Measurements from ENCODE around the gene COL23A1. TPM values are rescaled to one million over a fixed set of nuclear protein-coding genes. Genes with fewer than 3 reads are reported as not detected.

COL23A1 gene
- total RNA-seq, 1 experiment from 2014 or later: 5.7 TPM

DNA sequence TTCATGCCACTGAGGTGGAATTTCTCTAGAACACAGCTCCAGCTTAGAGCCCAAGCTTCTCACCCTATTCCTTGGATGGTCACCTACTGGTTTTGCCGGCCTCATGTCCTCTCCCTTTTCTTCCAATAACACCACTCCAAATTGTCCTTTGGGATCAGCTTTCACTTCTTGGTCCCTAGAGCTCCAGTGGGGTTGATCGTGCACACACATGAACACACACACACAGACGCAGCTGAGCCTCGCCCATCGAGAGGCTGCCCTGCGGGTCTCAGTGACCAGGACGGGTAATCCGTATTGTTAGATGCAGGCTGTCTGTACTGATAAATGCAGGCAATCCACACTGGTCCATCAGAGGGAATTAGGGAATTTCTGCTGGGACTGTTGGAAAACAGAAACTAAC lies 6.9 kb downstream of the COL23A1 start:
- H3K36me3 ChIP-seq (ENCODE audit: insufficient read depth, low read length): no peaks in the 10 kb centered on the region
- H3K4me1 ChIP-seq (ENCODE audit: low read length): no peaks in the 10 kb centered on the region
- no peaks in the 10 kb centered on the region for H4K20me1 ChIP-seq (ENCODE audit: insufficient read depth, low read depth, low read length)
- H3K9me2 ChIP-seq (replicated peaks; ENCODE audit: insufficient read depth, low read length): no peaks in the 10 kb centered on the region
- no peaks in the 10 kb centered on the region for H3K9me3 ChIP-seq (ENCODE audit: low read length)
- no peak for DNase-seq
- H3K9ac ChIP-seq (ENCODE audit: low read length): no peak overlapping the region
- no peak overlapping the region for H2AFZ ChIP-seq (ENCODE audit: low read length)
- no peaks in the 10 kb centered on the region for H3K79me2 ChIP-seq (ENCODE audit: low read length)
- H3K4me2 ChIP-seq (ENCODE audit: low read depth, low read length, poor library complexity, severe bottlenecking): no peak overlapping the region
- no peak overlapping the region for H3K27ac ChIP-seq (ENCODE audit: low read length)
- H3K27me3 ChIP-seq (ENCODE audit: low read length): no peaks in the 10 kb centered on the region
- no peak overlapping the region for H3K4me3 ChIP-seq (ENCODE audit: low read length)

DNA sequence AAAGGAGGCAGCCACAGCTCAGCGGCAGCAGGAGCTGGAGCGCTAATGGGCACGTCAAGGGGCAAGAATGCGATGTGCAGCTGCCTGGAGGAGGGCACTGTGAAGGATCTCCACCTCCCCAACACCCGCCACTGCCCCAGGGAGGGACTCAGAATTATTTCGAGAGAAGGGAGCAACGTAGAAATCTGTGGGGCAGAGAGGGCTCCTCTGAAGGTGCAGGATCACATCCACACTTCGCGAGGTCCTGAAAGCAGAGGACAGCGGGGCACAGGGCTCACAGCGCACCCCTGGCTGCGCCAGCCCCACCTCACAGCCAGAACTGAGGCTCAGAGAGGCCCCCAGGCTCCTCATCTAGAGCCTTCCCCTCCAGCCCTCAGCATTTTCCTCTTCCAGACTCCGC lies 7.9 kb downstream of the COL23A1 start:
- Histone ChIP-seq H3K27ac (ENCODE audit: low read length) (no peak overlapping the region), H3K4me1 (ENCODE audit: low read length) (no peaks in the 10 kb centered on the region), H3K4me2 (ENCODE audit: low read depth, low read length, poor library complexity, severe bottlenecking) (no peak overlapping the region), H3K79me2 (ENCODE audit: low read length) (no peaks in the 10 kb centered on the region), H3K4me3 (ENCODE audit: low read length) (no peak overlapping the region), H3K9ac (ENCODE audit: low read length) (no peak overlapping the region), H2AFZ (ENCODE audit: low read length) (no peak overlapping the region), H3K9me3 (ENCODE audit: low read length) (no peaks in the 10 kb centered on the region), H4K20me1 (ENCODE audit: insufficient read depth, low read depth, low read length) (no peaks in the 10 kb centered on the region), H3K36me3 (ENCODE audit: insufficient read depth, low read length) (no peaks in the 10 kb centered on the region), H3K27me3 (ENCODE audit: low read length) (no peaks in the 10 kb centered on the region), H3K9me2 (replicated peaks; ENCODE audit: insufficient read depth, low read length) (no peaks in the 10 kb centered on the region)
- no peak for DNase-seq

DNA sequence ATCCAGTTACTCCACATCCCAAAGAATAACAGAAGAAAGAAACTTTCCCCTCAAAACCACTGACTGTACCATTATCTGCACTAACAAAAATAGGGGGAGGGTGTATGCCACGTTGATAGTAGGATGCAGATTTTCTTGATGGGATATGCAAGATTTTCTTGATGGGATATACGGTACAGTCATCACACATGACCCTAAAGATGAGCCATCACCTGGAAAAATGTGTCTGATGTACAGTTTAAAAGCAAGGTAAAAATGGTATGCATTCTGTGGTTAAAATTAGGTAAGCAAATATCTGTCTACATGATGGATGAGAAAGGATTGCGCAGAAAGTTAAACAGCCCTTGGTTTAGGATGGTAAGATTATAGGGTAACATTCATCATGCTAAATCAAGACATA lies 8.6 kb downstream of the COL23A1 start:
- H3K9me3 ChIP-seq (ENCODE audit: low read length): no peaks in the 10 kb centered on the region
- no peak overlapping the region for H2AFZ ChIP-seq (ENCODE audit: low read length)
- no peaks in the 10 kb centered on the region for H3K79me2 ChIP-seq (ENCODE audit: low read length)
- DNase-seq: no peak
- H4K20me1 ChIP-seq (ENCODE audit: insufficient read depth, low read depth, low read length): no peaks in the 10 kb centered on the region
- H3K4me1 ChIP-seq (ENCODE audit: low read length): no peaks in the 10 kb centered on the region
- H3K4me3 ChIP-seq (ENCODE audit: low read length): no peak overlapping the region
- H3K27ac ChIP-seq (ENCODE audit: low read length): no peak overlapping the region
- H3K36me3 ChIP-seq (ENCODE audit: insufficient read depth, low read length): no peaks in the 10 kb centered on the region
- no peak overlapping the region for H3K9ac ChIP-seq (ENCODE audit: low read length)
- H3K4me2 ChIP-seq (ENCODE audit: low read depth, low read length, poor library complexity, severe bottlenecking): no peak overlapping the region
- H3K27me3 ChIP-seq (ENCODE audit: low read length): no peaks in the 10 kb centered on the region
- no peaks in the 10 kb centered on the region for H3K9me2 ChIP-seq (replicated peaks; ENCODE audit: insufficient read depth, low read length)

DNA sequence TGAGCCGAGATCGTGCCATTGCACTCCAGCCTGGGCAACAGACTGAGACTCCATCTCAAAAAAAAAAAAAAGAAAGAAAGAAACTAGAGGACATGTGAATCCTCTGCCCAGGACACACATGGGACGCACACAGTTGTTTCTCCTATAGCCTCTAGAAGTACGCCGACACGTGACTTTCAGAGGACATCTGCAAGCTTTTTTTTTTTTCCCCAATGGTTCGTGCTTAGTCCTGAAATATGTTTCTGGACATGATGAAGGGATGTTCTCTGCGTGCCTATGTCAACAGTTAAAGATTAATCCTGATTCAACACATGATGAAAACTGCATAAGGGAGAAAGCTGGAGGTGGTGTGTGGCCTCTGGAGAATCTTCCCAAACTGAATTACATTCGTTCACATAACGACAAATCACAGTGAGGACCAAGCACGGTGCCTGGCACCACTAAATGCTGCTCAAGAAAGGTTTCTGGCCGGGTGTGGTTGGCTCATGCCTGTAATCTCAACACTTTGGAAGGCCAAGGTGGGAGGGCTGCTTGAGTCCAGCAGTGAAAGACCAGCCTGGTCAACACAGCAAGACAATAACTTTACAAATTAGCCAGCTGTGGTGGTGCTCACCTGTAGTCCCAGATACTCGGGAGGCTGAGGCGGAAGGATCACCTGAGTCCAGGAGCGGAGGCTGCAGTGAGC lies 9.8 kb downstream of the COL23A1 start:
- Histone ChIP-seq H3K27me3 (ENCODE audit: low read length) (no peaks in the 10 kb centered on the region), H2AFZ (ENCODE audit: low read length) (no peak overlapping the region), H3K27ac (ENCODE audit: low read length) (no peak overlapping the region), H3K4me2 (ENCODE audit: low read depth, low read length, poor library complexity, severe bottlenecking) (no peak overlapping the region), H3K9ac (ENCODE audit: low read length) (no peak overlapping the region), H3K4me1 (ENCODE audit: low read length) (no peaks in the 10 kb centered on the region), H3K9me3 (ENCODE audit: low read length) (no peaks in the 10 kb centered on the region), H4K20me1 (ENCODE audit: insufficient read depth, low read depth, low read length) (no peaks in the 10 kb centered on the region), H3K36me3 (ENCODE audit: insufficient read depth, low read length) (no peaks in the 10 kb centered on the region), H3K9me2 (replicated peaks; ENCODE audit: insufficient read depth, low read length) (no peaks in the 10 kb centered on the region), H3K79me2 (ENCODE audit: low read length) (no peaks in the 10 kb centered on the region), H3K4me3 (ENCODE audit: low read length) (no peak overlapping the region)
- no peak for DNase-seq

DNA sequence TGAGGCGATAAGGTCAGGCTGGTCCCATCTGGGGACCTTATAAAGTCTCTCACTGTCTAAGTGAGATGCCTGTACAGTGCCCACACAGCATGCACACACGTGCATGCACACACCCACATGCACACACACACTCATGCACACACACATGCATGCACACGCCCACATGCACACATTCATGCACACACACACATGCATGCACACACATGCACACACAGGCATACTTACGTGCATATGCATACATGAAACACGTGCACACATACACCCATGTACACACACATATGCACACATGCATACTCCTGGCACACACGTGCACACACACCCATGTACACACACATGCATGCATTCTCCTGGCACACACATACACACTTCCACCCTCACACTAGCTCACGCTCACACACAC lies 12.2 kb downstream of the COL23A1 start:
- Histone ChIP-seq H3K4me3 (ENCODE audit: low read length) (no peak overlapping the region), H2AFZ (ENCODE audit: low read length) (no peak overlapping the region), H3K4me2 (ENCODE audit: low read depth, low read length, poor library complexity, severe bottlenecking) (no peak overlapping the region), H3K4me1 (ENCODE audit: low read length) (no peaks in the 10 kb centered on the region), H3K9me3 (ENCODE audit: low read length) (no peaks in the 10 kb centered on the region; the same call in 1 of the 2 replicates), H3K36me3 (ENCODE audit: insufficient read depth, low read length) (no peaks in the 10 kb centered on the region), H3K9me2 (replicated peaks; ENCODE audit: insufficient read depth, low read length) (no peaks in the 10 kb centered on the region), H3K27me3 (ENCODE audit: low read length) (no peaks in the 10 kb centered on the region), H4K20me1 (ENCODE audit: insufficient read depth, low read depth, low read length) (no peaks in the 10 kb centered on the region), H3K9ac (ENCODE audit: low read length) (no peak overlapping the region), H3K27ac (ENCODE audit: low read length) (no peak overlapping the region), H3K79me2 (ENCODE audit: low read length) (no peaks in the 10 kb centered on the region)
- DNase-seq: no peak

DNA sequence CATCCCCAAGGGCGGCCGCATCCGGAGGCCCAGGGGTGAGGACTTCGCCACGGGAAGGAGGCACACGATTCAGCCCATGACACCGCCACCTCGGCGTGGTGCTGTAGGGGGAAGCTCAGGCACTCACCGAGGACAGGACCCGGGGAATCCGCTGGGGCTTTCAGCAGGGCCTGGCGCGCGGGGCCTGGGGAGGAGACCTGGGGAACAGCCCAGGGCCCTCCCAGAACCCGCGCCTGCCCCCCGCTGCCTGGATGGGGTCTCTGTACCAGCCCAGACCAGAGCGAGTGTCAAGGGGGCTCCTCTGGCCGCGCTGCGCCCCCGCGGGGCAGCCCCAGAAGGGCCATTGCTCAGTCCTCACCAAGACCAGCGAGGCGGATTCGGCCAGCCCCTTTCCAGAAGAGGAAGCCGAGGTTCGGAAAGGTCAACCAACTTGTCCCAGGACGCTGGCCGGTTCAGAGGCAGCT lies 12.8 kb downstream of the COL23A1 start:
- Histone ChIP-seq H3K36me3 (ENCODE audit: insufficient read depth, low read length) (no peaks in the 10 kb centered on the region), H3K9me3 (ENCODE audit: low read length) (peaks cover 4% of the 10 kb centered on the region; the same call in 1 of the 2 replicates), H3K4me1 (ENCODE audit: low read length) (no peaks in the 10 kb centered on the region), H3K4me2 (ENCODE audit: low read depth, low read length, poor library complexity, severe bottlenecking) (no peak overlapping the region), H2AFZ (ENCODE audit: low read length) (no peak overlapping the region), H3K4me3 (ENCODE audit: low read length) (no peak overlapping the region), H3K27me3 (ENCODE audit: low read length) (no peaks in the 10 kb centered on the region), H4K20me1 (ENCODE audit: insufficient read depth, low read depth, low read length) (no peaks in the 10 kb centered on the region), H3K9me2 (replicated peaks; ENCODE audit: insufficient read depth, low read length) (no peaks in the 10 kb centered on the region), H3K27ac (ENCODE audit: low read length) (no peak overlapping the region), H3K9ac (ENCODE audit: low read length) (no peak overlapping the region), H3K79me2 (ENCODE audit: low read length) (no peaks in the 10 kb centered on the region)
- DNase-seq: no peak

DNA sequence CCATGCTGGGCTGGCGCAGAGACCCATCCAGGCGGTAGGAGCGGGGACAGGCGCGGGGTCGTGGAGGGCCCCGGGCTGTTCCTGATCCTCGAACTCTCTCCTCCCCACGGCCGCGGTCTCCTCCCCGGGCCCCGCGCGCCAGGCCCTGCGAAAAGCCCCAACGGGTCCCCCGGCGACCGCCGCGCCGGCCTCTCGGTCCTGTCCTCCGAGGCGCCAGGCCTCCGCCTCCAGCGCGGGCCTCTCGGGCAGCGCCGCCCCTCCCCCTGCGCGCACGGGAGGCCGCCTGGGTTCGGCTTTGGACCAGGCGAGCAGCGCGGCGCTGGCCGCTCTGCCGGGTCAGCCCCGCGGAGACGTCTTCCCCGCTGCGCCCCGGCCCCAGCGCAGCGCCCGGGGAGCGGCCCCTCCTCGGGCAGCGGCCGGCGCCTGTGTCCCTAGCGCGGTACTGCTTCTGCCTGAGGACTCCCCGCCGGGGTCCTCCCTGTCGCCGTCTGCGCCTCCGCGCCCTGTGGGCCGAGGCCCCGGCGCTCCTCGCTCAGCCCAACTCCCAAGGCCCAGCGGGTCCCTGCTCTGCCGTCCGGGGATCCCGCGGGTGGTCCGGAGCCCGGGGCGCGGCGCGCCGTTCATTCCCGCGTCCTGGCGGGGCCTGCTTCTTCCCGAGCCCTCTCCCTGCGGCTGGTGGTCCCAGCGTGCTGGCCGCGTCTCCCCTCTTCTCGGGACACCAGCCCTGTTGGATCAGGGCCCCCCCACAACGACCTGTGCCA lies 13.4 kb downstream of the COL23A1 start:
- Histone ChIP-seq H3K79me2 (ENCODE audit: low read length) (no peaks in the 10 kb centered on the region), H3K27ac (ENCODE audit: low read length) (no peak overlapping the region), H4K20me1 (ENCODE audit: insufficient read depth, low read depth, low read length) (no peaks in the 10 kb centered on the region), H3K4me3 (ENCODE audit: low read length) (no peak overlapping the region), H2AFZ (ENCODE audit: low read length) (no peak overlapping the region), H3K9me2 (replicated peaks; ENCODE audit: insufficient read depth, low read length) (no peaks in the 10 kb centered on the region), H3K36me3 (ENCODE audit: insufficient read depth, low read length) (no peaks in the 10 kb centered on the region), H3K4me2 (ENCODE audit: low read depth, low read length, poor library complexity, severe bottlenecking) (no peak overlapping the region), H3K9me3 (ENCODE audit: low read length) (peaks cover 4% of the 10 kb centered on the region; the same call in 1 of the 2 replicates), H3K4me1 (ENCODE audit: low read length) (no peaks in the 10 kb centered on the region), H3K27me3 (ENCODE audit: low read length) (no peaks in the 10 kb centered on the region), H3K9ac (ENCODE audit: low read length) (no peak overlapping the region)
- DNase-seq: no peak

DNA sequence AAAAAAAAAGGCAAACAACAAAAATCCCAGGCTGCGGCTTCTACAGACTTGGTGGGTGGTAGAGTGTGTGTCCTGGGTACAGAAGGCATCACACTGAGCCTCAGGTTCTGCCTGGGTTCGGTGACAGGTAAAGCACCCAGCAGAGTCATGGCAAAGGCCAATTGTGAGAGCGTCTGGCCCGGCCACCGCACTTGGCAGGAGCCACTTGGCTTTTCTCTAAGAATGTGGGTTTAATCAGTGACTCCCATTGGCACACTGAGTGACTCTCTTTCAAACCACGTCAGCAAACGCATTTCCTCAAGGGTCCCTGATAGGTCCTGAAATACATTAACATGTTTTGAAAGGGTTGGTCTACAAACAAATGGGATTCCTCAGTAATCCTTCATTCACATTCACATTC lies 17.0 kb downstream of the COL23A1 start:
- Histone ChIP-seq H3K27ac (ENCODE audit: low read length) (no peak overlapping the region), H3K9me3 (ENCODE audit: low read length) (peaks cover 4% of the 10 kb centered on the region; the same call in 1 of the 2 replicates), H3K27me3 (ENCODE audit: low read length) (no peaks in the 10 kb centered on the region), H2AFZ (ENCODE audit: low read length) (no peak overlapping the region), H3K36me3 (ENCODE audit: insufficient read depth, low read length) (no peaks in the 10 kb centered on the region), H3K4me2 (ENCODE audit: low read depth, low read length, poor library complexity, severe bottlenecking) (no peak overlapping the region), H3K79me2 (ENCODE audit: low read length) (no peaks in the 10 kb centered on the region), H3K4me1 (ENCODE audit: low read length) (no peaks in the 10 kb centered on the region), H3K9me2 (replicated peaks; ENCODE audit: insufficient read depth, low read length) (no peaks in the 10 kb centered on the region), H3K9ac (ENCODE audit: low read length) (no peak overlapping the region), H4K20me1 (ENCODE audit: insufficient read depth, low read depth, low read length) (no peaks in the 10 kb centered on the region), H3K4me3 (ENCODE audit: low read length) (no peak overlapping the region)
- DNase-seq: no peak
